Stimulated activated CD4-positive, alpha-beta T cell treated with anti-CD3 and anti-CD28 coated beads, Interleukin-12 subunit alpha, Interleukin-12 subunit beta, amount 100 ng/mL, for 4 hours (primary cell): Measurements from ENCODE around the gene SERPINA1.
"Not testable (repeated sequence)": the region's sequence is repeated elsewhere in the genome, so short reads cannot be mapped to it uniquely, and the experiment has no call there.

Experiments used
- DNase-seq: peaks from one replicate; pipeline ENCODE4 v3.0.0-alpha.2; 2020

Gene SERPINA1

DNA sequence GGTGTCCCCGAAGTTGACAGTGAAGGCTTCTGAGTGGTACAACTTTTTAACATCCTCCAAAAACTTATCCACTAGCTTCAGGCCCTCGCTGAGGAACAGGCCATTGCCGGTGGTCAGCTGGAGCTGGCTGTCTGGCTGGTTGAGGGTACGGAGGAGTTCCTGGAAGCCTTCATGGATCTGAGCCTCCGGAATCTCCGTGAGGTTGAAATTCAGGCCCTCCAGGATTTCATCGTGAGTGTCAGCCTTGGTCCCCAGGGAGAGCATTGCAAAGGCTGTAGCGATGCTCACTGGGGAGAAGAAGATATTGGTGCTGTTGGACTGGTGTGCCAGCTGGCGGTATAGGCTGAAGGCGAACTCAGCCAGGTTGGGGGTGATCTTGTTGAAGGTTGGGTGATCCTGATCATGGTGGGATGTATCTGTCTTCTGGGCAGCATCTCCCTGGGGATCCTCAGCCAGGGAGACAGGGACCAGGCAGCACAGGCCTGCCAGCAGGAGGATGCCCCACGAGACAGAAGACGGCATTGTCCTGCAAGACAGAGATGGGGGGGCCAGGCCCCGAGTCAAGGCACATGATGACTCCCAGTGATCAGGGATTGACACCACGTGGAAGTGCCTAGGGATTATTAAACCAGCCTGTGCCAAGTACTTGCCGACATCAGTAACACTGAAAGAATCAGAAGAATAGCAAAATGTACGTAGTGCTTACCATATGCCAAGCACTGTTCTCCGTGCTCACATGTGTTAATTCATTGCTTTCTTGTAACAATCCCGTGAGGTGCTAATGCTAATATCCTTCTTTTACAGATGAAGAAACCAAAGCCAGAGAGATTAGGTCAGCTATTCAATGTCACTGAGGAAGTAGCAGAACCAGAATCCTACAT lies 5.4 kb downstream of the SERPINA1 start:
- DNase-seq: no peak

GRCh38 chr14:94382099-94382715 lies 6.2 kb downstream of the SERPINA1 start:
- no peak for DNase-seq

GRCh38 chr14:94381149-94382030 lies 7.0 kb downstream of the SERPINA1 start:
- no peak for DNase-seq

DNA sequence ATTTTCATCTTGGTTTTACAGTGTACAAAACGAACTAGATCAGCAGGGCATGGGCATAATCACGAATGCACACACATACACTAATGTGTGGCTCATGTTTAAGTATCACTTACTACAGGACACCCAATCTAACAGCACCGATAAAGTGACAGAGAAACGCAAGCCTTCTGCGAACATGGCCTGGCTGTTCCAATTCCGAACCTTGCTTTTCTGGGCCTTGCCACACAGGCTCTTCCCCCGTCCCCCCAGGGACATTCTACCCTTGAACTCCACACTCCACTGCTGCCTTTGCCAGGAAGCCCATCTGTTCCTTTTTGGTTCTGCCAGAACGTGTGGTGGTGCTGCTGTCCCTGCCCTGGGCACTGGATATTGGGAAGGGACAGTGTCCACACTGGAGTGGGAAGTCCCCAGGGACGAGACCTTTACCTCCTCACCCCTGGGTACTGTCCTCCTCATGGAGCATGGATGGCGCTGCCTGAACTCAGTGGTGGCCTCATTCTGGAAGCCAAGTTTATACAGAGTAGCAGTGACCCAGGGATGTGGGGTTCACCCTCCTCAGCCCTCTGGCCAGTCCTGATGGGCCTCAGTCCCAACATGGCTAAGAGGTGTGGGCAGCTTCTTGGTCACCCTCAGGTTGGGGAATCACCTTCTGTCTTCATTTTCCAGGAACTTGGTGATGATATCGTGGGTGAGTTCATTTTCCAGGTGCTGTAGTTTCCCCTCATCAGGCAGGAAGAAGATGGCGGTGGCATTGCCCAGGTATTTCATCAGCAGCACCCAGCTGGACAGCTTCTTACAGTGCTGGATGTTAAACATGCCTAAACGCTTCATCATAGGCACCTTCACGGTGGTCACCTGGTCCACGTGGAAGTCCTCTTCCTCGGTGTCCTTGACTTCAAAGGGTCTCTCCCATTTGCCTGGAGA lies 7.9 kb downstream of the SERPINA1 start:
- DNase-seq: no peak

DNA sequence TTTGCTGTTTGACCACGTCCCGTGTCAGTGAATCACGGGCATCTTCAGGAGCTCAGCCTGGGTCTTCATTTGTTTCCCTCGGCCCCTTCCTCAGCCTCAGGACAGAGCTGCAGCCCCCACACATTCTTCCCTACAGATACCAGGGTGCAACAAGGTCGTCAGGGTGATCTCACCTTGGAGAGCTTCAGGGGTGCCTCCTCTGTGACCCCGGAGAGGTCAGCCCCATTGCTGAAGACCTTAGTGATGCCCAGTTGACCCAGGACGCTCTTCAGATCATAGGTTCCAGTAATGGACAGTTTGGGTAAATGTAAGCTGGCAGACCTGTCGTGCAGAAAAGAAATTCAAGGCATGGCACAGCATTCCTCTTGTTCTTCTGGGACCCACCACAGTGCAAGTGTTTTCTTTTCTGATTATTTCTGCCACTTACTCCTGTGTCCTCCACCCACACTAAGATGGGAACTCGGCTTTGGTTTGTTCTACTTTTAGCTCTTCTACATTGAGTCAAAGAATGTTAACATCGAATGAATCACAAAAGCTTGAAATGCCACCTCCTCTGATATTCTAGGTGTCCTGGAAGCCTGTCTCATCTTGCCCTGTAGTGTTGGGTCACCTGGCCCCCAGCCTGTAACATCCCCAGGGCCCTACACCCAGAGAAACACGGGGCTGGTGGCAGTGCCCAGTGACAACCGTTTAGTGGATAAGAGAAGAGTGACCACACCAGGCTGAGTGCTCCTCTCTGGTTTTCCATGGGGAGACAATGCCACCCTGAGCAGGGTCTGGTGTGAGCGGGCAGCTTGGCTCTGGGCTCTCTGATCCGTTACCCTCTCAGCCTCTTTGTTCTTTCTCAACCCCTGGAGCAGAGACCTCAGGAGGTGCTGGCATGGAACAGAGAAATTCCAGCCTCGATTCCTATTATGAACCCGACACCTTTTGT lies 8.8 kb downstream of the SERPINA1 start:
- DNase-seq: no peak

- DNase-seq: no peak
Observed at GRCh38 chr14:94378527-94379290, 9.7 kb downstream of the SERPINA1 start.

DNA sequence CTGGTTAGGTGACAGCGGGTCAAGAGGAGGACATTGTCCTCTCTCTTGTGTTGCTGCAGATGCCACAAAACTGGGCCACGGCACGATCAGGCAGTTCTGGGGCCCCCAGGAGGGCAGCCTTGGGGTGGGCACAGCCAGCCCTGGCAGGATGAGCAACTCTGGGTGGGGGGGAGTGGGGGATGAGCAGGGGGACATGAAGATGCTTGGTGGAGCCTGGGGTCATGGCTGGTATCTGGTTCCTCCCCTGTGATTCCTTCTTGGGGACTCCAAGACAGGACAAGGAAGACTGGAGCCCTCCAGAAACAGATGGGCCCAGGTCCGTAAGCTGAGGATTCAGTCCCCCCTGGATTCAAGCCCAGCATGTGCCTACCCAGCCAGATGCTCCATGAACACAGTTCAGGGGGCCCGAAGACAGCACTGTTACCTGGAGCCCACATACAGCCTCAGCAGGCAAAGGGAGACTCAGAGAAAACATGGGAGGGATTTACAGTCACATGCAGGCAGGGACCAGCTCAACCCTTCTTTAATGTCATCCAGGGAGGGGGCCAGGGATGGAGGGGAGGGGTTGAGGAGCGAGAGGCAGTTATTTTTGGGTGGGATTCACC lies 10.4 kb downstream of the SERPINA1 start:
- DNase-seq: no peak

DNA sequence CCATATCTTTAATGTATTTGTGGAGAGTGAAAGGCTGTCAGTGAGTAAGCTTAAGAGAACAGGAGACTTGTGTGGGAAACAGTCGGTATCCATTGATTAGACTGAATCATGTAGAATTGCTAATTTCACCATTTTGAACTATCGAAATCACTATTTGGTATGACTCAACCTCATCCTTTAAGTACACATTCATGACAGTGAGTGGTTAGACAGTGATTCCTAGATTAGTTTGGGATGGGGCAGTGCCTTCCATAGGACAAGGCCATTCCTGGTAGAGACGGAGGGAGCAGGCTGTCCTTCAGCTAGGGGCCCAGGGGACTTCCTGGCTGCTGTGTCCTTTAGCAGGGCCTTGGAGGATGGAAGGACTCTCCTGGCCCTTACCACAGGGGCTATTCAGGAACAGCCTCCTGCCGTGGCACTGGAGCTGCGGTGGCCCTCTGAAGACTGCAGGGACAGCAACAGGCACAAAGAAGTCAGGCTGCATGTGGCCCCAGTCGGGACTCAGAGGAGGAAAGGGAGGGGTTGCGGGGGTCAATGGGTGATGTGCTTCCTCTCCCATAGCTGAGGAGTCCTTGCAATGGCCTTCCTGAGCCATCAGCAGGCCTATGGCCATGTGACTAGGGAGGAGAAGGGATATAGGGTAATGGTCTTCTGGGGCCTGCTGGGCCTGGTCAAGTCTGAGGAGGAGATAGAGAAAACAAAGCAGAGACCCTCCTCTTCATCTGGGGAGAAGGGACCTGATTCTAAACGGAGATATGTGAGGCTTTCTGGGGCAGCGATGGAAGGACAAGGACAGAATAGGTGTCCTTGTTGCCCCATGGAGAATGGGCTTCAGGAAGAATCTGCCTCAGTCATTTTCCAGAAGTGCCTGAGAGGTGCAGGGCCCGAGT lies 11.2 kb downstream of the SERPINA1 start:
- no peak for DNase-seq

- no peak for DNase-seq
Observed at GRCh38 chr14:94376108-94376975, 12.1 kb downstream of the SERPINA1 start.

DNA sequence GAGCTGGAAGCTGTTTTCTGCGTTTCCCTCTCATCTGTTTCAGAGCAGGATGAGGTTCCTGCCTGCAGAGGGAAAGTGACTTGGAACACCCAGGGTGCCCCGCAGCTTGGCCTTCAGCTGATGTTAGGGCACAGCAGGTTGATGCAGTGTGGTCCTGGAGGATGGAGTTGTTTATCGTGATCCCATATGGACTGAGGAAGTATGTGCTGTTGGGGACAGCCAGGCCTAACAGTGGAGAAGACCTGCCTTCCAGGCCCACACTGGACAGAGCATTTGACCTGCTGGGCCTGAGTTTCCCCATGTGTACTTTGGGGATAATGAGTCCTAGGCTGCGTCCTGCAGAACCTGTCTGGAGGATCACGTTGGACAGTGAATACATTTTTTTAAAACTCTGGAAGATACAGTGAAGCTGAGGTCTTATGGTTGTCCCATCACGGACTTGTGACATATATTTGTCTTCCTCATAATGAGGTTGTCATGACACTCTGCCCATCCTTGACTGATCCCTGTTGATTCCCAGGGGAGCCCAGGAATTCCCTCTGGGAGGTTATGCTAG lies 12.8 kb downstream of the SERPINA1 start:
- no peak for DNase-seq

DNA sequence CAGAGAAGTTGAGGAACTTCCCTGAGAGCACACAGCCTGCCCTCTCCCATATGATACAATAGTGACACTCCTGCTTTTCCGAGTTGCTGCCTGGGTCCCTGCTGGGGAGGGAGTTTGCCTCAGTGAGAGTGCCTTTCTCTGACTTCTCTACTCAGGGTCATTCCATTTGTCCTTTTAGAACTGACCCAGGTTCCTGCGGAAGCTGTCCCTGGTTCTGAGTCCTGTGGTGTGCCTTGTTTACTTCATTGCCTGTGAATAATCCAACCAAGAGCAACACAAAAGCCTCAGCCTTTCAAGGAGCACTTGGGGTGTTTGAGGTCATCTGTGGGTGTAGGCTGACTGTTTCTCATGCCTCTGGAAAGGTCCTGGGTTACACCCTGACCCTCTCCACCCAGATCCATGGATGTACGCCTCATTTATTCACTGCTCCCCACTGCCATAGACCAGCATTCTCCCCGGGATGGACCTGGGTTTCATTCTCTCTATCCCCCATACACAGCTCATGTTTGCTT lies 13.6 kb downstream of the SERPINA1 start:
- DNase-seq: no peak

- DNase-seq: no peak
Observed at GRCh38 chr14:94374116-94374515, 14.3 kb downstream of the SERPINA1 start.

DNA sequence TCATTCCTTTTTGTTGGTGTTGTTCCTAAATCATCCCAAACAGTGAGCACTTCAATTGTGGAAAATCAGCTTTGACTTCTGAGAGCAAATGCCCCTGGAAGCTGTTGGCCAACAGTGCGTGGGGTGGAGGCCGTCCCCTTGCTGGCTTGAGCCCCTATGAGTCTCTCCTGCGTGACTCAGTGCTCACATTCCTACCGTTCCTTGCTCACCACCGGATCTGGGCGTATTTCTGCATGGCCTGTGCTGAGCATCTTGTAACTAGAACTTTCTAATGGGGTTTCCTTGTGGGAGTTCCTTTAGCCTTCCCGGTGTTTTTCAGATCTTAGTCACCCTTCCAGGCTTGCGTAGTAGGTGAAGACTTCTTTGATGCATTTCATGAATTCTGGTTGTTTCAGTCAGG lies 14.7 kb downstream of the SERPINA1 start:
- no peak for DNase-seq

GRCh38 chr14:94372021-94372605 lies 16.3 kb downstream of the SERPINA1 start:
- no peak for DNase-seq

DNA sequence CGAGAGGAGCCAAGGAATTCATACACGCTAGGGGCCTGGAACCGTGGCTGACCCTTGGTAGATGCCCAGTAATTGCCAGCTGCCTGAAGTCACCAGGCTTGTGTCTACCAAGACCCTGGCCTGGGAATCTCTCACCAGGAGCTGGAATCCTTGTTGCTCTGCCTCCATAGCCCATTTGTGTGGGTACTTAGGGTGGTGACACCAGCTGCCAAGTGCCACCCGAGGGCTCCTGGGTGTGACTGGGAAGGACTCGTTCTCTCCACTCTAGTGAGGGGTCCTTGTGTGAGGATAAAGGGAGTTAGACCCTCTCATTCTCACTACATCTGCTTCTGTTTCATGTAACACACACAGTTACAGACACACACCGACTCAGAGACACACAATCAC lies 17.9 kb downstream of the SERPINA1 start:
- DNase-seq: no peak

- not testable (repeated sequence) for DNase-seq
Observed at GRCh38 chr14:94369766-94370523, 18.5 kb downstream of the SERPINA1 start.
